Mucosa of descending colon (tissue), 3 donors: ENCODE results near the gene TRIO. TPM values are rescaled to one million over a fixed set of nuclear protein-coding genes. Genes with fewer than 3 reads are reported as not detected.

Experiments
- ATAC-seq: fragments of 200-7000 bp; cut with Tn5 transposase; one replicate; pipeline ENCODE4 v1.9.1; 2020; ENCODE audit warnings: mild to moderate bottlenecking, moderate library complexity
- DNase-seq, 3 donors: peaks; one replicate each; pipeline ENCODE4 v3.0.0-alpha.2; 2020
- H3K36me3 ChIP-seq: fragments of 200-600 bp; one replicate; pipeline ENCODE4 v1.8.0; 2021; ENCODE audit warnings: low read depth, mild to moderate bottlenecking
- H3K4me1 ChIP-seq: fragments of 200-600 bp; one replicate; pipeline ENCODE4 v1.8.0; 2021; ENCODE audit warnings: low read depth, mild to moderate bottlenecking
- H3K4me3 ChIP-seq: fragments of 200-600 bp; one replicate; pipeline ENCODE4 v1.8.0; 2021; ENCODE audit warnings: mild to moderate bottlenecking
- H3K9me3 ChIP-seq: fragments of 200-600 bp; one replicate; pipeline ENCODE4 v1.8.0; 2021; ENCODE audit warnings: mild to moderate bottlenecking
- intact Hi-C, 2 donors: fragments of 100-400 bp; cut with DNase I in 1 of 2; cut with micrococcal nuclease in 1 of 2; formaldehyde crosslinking; loops; one replicate each; pipeline versions ENCODE4 v1.11.0 to v1.11.1; 2022; cut with DNase I, micrococcal nuclease
- total RNA-seq, 3 donors: library from RNA; stranded (reverse); fragmentation: NEBNext Ultra II Directional in 2 of 3; extraction: Animal tissue kit (Norgen Biotek cat#: 25700) in 2 of 3; gene quantifications; one replicate each; pipeline versions ENCODE4 v1.2.1 to v1.2.4, GENCODE V29; 2021 to 2023
- TF ChIP-seq, protein P1 (sequence below): fragments of 200-600 bp; IDR thresholded peaks from one replicate; pipeline ENCODE4 v1.8.0; 2022; ENCODE audit warnings: antibody characterized with exemption, mild to moderate bottlenecking
- donor health status: DM: no; HTN: no; CAD: no; lungs with moderate emphysema.
- donor health status: DM: no; HTN: no; CAD: no.
- donor health status: DM: no; HTN: yes; CAD: no.

Gene TRIO
- total RNA-seq, 3 donors from 2014 or later = 164 to 231 (median 168) TPM

DNA sequence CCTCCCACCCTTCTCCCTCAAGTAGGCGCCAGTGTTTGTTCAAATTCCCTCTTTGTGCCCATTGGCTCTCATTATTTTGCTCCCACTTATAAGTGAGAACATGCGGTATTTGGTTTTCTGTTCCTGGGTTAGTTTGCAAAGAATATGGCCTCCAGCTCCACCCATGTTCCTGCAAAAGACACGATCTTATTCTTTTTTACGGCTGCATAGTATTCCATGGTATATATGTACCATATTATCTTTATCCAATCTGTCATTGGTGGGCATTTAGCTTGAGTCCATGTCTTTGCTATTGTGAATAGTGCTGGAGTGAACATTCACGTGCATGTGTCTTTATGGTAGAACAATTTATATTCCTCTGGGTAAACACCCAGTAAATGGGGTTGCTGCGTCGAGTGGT, 375.5 kb downstream of the TRIO start:
- H3K4me3 ChIP-seq = no peak overlapping the region
- ATAC-seq = no peak
- intact Hi-C loops = no loop called here
- H3K9me3 ChIP-seq = no peaks in the 10 kb centered on the region
- no peak for DNase-seq
- H3K4me1 ChIP-seq = no peaks in the 10 kb centered on the region
- TF ChIP-seq, protein P1, sequence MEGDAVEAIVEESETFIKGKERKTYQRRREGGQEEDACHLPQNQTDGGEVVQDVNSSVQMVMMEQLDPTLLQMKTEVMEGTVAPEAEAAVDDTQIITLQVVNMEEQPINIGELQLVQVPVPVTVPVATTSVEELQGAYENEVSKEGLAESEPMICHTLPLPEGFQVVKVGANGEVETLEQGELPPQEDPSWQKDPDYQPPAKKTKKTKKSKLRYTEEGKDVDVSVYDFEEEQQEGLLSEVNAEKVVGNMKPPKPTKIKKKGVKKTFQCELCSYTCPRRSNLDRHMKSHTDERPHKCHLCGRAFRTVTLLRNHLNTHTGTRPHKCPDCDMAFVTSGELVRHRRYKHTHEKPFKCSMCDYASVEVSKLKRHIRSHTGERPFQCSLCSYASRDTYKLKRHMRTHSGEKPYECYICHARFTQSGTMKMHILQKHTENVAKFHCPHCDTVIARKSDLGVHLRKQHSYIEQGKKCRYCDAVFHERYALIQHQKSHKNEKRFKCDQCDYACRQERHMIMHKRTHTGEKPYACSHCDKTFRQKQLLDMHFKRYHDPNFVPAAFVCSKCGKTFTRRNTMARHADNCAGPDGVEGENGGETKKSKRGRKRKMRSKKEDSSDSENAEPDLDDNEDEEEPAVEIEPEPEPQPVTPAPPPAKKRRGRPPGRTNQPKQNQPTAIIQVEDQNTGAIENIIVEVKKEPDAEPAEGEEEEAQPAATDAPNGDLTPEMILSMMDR = no peak
- no peaks in the 10 kb centered on the region for H3K36me3 ChIP-seq

GRCh38 chr5:14521748-14522147, 378.6 kb downstream of the TRIO start:
- Histone ChIP-seq H3K4me1 (no peaks in the 10 kb centered on the region), H3K9me3 (no peaks in the 10 kb centered on the region), H3K36me3 (no peaks in the 10 kb centered on the region), H3K4me3 (no peak overlapping the region)
- no peak for ATAC-seq
- intact Hi-C loops = no loop called here
- DNase-seq = no peak
- TF ChIP-seq, protein P1 = no peak

- ATAC-seq (no peak), DNase-seq (no peak)
- TF ChIP-seq, protein P1 = no peak
These were observed 379.6 kb downstream of the TRIO start for GRCh38 chr5:14522721-14523120.

DNA sequence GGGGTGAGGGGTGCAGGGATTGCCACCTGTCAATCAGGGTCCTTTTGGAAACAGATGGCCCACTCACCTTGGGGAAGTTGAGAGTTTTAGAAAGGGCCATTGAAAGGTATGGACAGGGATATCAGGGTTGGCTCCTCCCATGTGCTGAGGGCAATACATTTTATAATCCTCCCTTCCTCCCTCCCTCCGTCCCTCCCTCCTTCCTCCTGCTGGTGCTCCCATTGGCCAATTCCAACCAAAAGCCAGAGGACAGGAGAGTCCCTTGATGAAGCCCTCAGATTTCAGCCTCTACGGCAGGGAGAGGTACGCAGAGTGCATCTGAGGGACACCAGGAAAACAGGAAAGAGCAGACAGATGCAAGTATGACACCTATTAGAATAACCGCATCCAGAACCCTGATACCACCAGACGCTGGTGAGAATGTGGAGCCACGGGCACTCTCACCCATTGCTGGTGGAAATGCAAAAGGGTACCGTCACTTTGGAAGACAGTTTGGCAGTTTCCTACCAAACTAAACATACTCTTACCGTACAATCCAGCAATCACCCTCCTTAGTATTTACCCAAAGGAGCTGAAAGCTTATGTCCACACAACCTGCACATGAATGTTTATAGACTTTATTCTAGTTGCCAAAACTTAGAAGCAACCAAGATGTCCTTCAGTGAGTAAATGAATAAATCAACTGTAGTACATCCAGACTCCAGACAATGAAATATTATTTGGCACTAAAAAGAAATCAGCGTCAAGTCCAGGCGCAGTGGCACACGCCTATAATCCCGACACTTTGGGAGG, 380.3 kb downstream of the TRIO start:
- TF ChIP-seq, protein P1 = no peak
- DNase-seq = no peak

More at GRCh38 chr5:14522721-14523120, 379.6 kb downstream of the TRIO start:
- Histone ChIP-seq H3K9me3 (no peaks in the 10 kb centered on the region), H3K4me1 (no peaks in the 10 kb centered on the region), H3K4me3 (no peak overlapping the region), H3K36me3 (no peaks in the 10 kb centered on the region)
- intact Hi-C loops = no loop called here

GRCh38 chr5:14525397-14525796, 382.3 kb downstream of the TRIO start:
- H3K9me3 ChIP-seq = no peaks in the 10 kb centered on the region
- H3K36me3 ChIP-seq = no peaks in the 10 kb centered on the region
- TF ChIP-seq, protein P1 = no peak
- H3K4me3 ChIP-seq = no peak overlapping the region
- no peak for ATAC-seq
- no peaks in the 10 kb centered on the region for H3K4me1 ChIP-seq
- no peak for DNase-seq
- intact Hi-C loops = no loop called here

More for the DNA sequence above, 380.3 kb downstream of the TRIO start:
- H3K4me1 ChIP-seq = no peaks in the 10 kb centered on the region
- ATAC-seq = peak; percentile 79
- intact Hi-C loops = no loop called here
- no peaks in the 10 kb centered on the region for H3K36me3 ChIP-seq
- no peak overlapping the region for H3K4me3 ChIP-seq
- no peaks in the 10 kb centered on the region for H3K9me3 ChIP-seq
